ENCODE data around the gene ATOSB.

The ATOSB gene

GRCh38 chr9:35085078-35085477 is 30.6 kb downstream of the ATOSB start:
- DNase-seq, result no peak

GRCh38 chr9:35079426-35080341 is 36.0 kb downstream of the ATOSB start, which contains the start of gene FANCG:
Gene FANCG (minus strand): TSS chr9:35079942. CDS start chr9:35079524, 418 bp downstream.
- DNase-seq, result peak; percentile 88

GRCh38 chr9:35079041-35079425 is 36.6 kb downstream of the ATOSB start:
- peak; percentile 10 for DNase-seq

GRCh38 chr9:35078066-35078465 is 37.6 kb downstream of the ATOSB start:
- DNase-seq, result no peak

- no peak for DNase-seq
Measured at GRCh38 chr9:35076848-35077247, 38.8 kb downstream of the ATOSB start.

- DNase-seq, result no peak
Measured at GRCh38 chr9:35075358-35075757, 40.3 kb downstream of the ATOSB start.

GRCh38 chr9:35074791-35075190 is 40.9 kb downstream of the ATOSB start:
- DNase-seq, result no peak

- no peak for DNase-seq
Measured at GRCh38 chr9:35074141-35074540, 41.5 kb downstream of the ATOSB start.

GRCh38 chr9:35073279-35073612 is 42.4 kb downstream of the ATOSB start:
- DNase-seq, result no peak

- peak; percentile 96 for DNase-seq
Measured at GRCh38 chr9:35072461-35073278, 43.0 kb downstream of the ATOSB start, which contains the start of gene VCP. Gene VCP (minus strand): TSS chr9:35072625. CDS start chr9:35072353, 272 bp downstream.

GRCh38 chr9:35071814-35072460 is 43.7 kb downstream of the ATOSB start:
- peak; percentile 70 for DNase-seq

GRCh38 chr9:35070823-35071813 is 44.5 kb downstream of the ATOSB start:
- no peak for DNase-seq

GRCh38 chr9:35069020-35069419 is 46.6 kb downstream of the ATOSB start:
- DNase-seq, result no peak

- no peak for DNase-seq
Measured at GRCh38 chr9:35067056-35067455, 48.6 kb downstream of the ATOSB start.

- no peak for DNase-seq
Measured at GRCh38 chr9:35060548-35061207, 55.0 kb downstream of the ATOSB start.

GRCh38 chr9:35059438-35059837 is 56.2 kb downstream of the ATOSB start:
- DNase-seq, result no peak

GRCh38 chr9:35057271-35057620 is 58.4 kb downstream of the ATOSB start:
- no peak for DNase-seq

GRCh38 chr9:35056571-35057270 is 58.9 kb downstream of the ATOSB start:
- DNase-seq, result no peak

- no peak for DNase-seq
Measured at GRCh38 chr9:35054871-35055644, 60.6 kb downstream of the ATOSB start.

Data from NCI-H1105 (cell line).